Rectal smooth muscle tissue (tissue), 1 donor: ENCODE results near the gene FBXO17.
"Not testable (repeated sequence)": the region's sequence is repeated elsewhere in the genome, so short reads cannot be mapped to it uniquely, and the experiment has no call there.

ENCODE experiments used
- H3K27ac ChIP-seq: one replicate; pipeline ENCODE4 v1.7.0; 2013; ENCODE audit warnings: low read depth, low read length, inconsistent platforms
- H3K27me3 ChIP-seq: one replicate; pipeline ENCODE4 v1.7.0; 2013; ENCODE audit warnings: low read length; ENCODE audit not compliant: control insufficient read depth, insufficient read depth
- H3K36me3 ChIP-seq: one replicate; pipeline ENCODE4 v1.7.0; 2013; ENCODE audit warnings: low read length; ENCODE audit not compliant: control insufficient read depth, insufficient read depth
- H3K4me1 ChIP-seq: one replicate; pipeline ENCODE4 v1.7.0; 2013; ENCODE audit warnings: low read length; ENCODE audit not compliant: control insufficient read depth, insufficient read depth
- H3K4me3 ChIP-seq: one replicate; pipeline ENCODE4 v1.7.0; 2013; ENCODE audit warnings: low read length
- H3K9ac ChIP-seq: one replicate; pipeline ENCODE4 v1.7.0; 2013; ENCODE audit warnings: low read length

Gene FBXO17

GRCh38 chr19:38949580-38950367 is 25.8 kb downstream of the FBXO17 start:
- Histone ChIP-seq H3K27ac (no peak overlapping the region), H3K9ac (no peak overlapping the region), H3K36me3 (no peaks in the 10 kb centered on the region), H3K27me3 (no peaks in the 10 kb centered on the region), H3K4me1 (peaks cover 4% of the 10 kb centered on the region), H3K4me3 (peak overlapping the region; percentile 59)

- H3K27ac ChIP-seq: no peak overlapping the region
- no peak overlapping the region for H3K9ac ChIP-seq
- no peaks in the 10 kb centered on the region for H3K27me3 ChIP-seq
- no peak overlapping the region for H3K4me3 ChIP-seq
- H3K4me1 ChIP-seq: peaks cover 4% of the 10 kb centered on the region
- no peaks in the 10 kb centered on the region for H3K36me3 ChIP-seq
These were observed 29.1 kb downstream of the FBXO17 start for GRCh38 chr19:38946229-38947010.

GRCh38 chr19:38945562-38946228 is 29.8 kb downstream of the FBXO17 start:
- Histone ChIP-seq H3K4me3 (no peak overlapping the region), H3K9ac (no peak overlapping the region), H3K36me3 (no peaks in the 10 kb centered on the region), H3K27me3 (no peaks in the 10 kb centered on the region), H3K27ac (no peak overlapping the region), H3K4me1 (peaks cover 4% of the 10 kb centered on the region)

- H3K36me3 ChIP-seq: no peaks in the 10 kb centered on the region
- no peak overlapping the region for H3K9ac ChIP-seq
These were observed 30.5 kb downstream of the FBXO17 start for GRCh38 chr19:38944981-38945506.

GRCh38 chr19:38942471-38943181 is 32.9 kb downstream of the FBXO17 start:
- H3K27me3 ChIP-seq: no peaks in the 10 kb centered on the region
- no peak overlapping the region for H3K27ac ChIP-seq
- no peak overlapping the region for H3K9ac ChIP-seq
- H3K4me3 ChIP-seq: no peak overlapping the region
- H3K4me1 ChIP-seq: no peaks in the 10 kb centered on the region
- H3K36me3 ChIP-seq: no peaks in the 10 kb centered on the region

More at GRCh38 chr19:38944981-38945506, 30.5 kb downstream of the FBXO17 start:
- Histone ChIP-seq H3K4me1 (peaks cover 1% of the 10 kb centered on the region), H3K27ac (no peak overlapping the region), H3K27me3 (no peaks in the 10 kb centered on the region), H3K4me3 (no peak overlapping the region)

- Histone ChIP-seq H3K27me3 (no peaks in the 10 kb centered on the region), H3K27ac (no peak overlapping the region), H3K4me1 (no peaks in the 10 kb centered on the region), H3K9ac (no peak overlapping the region), H3K36me3 (no peaks in the 10 kb centered on the region), H3K4me3 (no peak overlapping the region)
These were observed 33.6 kb downstream of the FBXO17 start for GRCh38 chr19:38941979-38942378.

GRCh38 chr19:38941466-38941865 is 34.1 kb downstream of the FBXO17 start:
- H3K36me3 ChIP-seq, H3K4me3 ChIP-seq, H3K27ac ChIP-seq, H3K27me3 ChIP-seq, H3K4me1 ChIP-seq, H3K9ac ChIP-seq: not testable (repeated sequence)

- Histone ChIP-seq H3K9ac (no peak overlapping the region), H3K36me3 (no peaks in the 10 kb centered on the region), H3K4me1 (no peaks in the 10 kb centered on the region), H3K4me3 (no peak overlapping the region), H3K27me3 (no peaks in the 10 kb centered on the region), H3K27ac (no peak overlapping the region)
These were observed 35.6 kb downstream of the FBXO17 start for GRCh38 chr19:38939957-38940356.

GRCh38 chr19:38933544-38933943 is 42.0 kb downstream of the FBXO17 start:
- Histone ChIP-seq H3K27me3 (no peaks in the 10 kb centered on the region), H3K27ac (no peak overlapping the region), H3K4me3 (no peak overlapping the region), H3K4me1 (peaks cover 7% of the 10 kb centered on the region), H3K36me3 (peaks cover 11% of the 10 kb centered on the region), H3K9ac (no peak overlapping the region)

GRCh38 chr19:38932425-38933179 is 42.9 kb downstream of the FBXO17 start:
- Histone ChIP-seq H3K27ac (no peak overlapping the region), H3K4me1 (peaks cover 7% of the 10 kb centered on the region), H3K9ac (no peak overlapping the region), H3K4me3 (no peak overlapping the region), H3K27me3 (no peaks in the 10 kb centered on the region), H3K36me3 (peaks cover 11% of the 10 kb centered on the region)

- Histone ChIP-seq H3K4me3 (peak overlapping the region; percentile 79), H3K27me3 (no peaks in the 10 kb centered on the region), H3K27ac (no peak overlapping the region), H3K4me1 (peaks cover 7% of the 10 kb centered on the region), H3K36me3 (peaks cover 11% of the 10 kb centered on the region), H3K9ac (peak overlapping the region; percentile 53)
These were observed 44.1 kb downstream of the FBXO17 start for GRCh38 chr19:38931521-38931793.
